HG02981 (cell line): ENCODE results near the gene SNUPN.
"Not testable (repeated sequence)": the region's sequence is repeated elsewhere in the genome, so short reads cannot be mapped to it uniquely, and the experiment has no call there.

Source experiments
- ATAC-seq: cut with Tn5 transposase; IDR thresholded peaks from one replicate; pipeline ENCODE4 v1.9.1; 2021; ENCODE audit warnings: mild to moderate bottlenecking, moderate library complexity; ENCODE audit not compliant: unreplicated experiment

The SNUPN gene

DNA sequence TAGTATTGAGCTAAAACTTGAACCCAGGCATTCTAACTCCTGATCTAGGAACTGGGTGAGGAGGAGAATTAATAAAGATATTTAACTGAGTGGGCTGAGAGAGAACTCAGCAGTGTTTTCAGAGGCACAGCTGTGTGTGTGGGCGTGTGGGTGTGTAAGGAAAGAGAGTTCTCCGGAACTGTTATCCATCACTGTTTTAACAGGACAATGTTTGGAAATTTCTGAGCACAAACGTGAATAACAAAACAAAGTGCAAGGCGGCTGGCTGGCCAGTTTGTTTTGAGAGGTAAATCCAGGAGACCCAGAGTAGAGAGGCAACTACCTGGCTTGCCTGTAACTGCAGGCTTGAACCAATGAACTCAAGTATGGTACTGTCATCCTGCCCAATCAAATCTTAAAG is 41.4 kb downstream of the SNUPN start:
- no peak for ATAC-seq

DNA sequence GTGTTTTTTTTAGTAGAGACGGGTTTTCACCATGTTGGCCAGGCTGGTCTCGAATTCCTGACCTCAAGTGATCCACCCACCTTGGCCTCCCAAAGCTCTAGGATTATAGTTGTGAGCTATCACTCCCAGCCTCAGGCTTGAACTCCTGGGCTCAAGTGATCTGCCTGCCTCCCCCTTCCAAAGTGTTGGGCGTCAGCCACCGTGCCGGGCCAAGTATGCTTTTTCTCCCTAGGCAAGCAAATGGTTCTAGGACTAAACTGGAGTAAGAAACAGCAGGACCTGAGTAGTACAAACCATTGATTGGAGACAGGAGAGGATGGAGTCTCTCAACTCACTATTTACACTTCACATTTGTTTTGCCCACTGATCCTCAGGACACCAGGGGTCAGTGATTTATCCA is 41.8 kb downstream of the SNUPN start:
- no peak for ATAC-seq

DNA sequence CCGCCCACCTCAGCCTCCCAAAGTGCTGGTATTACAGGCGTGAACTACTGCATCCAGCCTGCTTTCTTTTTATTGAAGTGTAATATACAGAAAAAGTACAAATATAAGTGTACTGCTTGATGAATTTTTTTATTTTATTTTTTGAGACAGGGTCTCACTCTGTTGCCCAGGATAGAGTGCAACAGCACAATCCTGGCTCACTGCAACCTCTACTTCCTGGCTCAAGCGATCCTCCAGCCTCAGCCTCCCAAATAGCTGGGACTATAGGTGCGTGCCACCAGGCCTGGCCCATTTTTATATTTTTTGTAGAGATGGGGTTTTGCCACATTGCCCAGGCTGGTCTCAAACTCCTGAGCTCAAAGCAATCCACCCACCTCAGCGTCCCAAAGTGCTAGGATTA is 42.6 kb downstream of the SNUPN start:
- ATAC-seq, result not testable (repeated sequence)

DNA sequence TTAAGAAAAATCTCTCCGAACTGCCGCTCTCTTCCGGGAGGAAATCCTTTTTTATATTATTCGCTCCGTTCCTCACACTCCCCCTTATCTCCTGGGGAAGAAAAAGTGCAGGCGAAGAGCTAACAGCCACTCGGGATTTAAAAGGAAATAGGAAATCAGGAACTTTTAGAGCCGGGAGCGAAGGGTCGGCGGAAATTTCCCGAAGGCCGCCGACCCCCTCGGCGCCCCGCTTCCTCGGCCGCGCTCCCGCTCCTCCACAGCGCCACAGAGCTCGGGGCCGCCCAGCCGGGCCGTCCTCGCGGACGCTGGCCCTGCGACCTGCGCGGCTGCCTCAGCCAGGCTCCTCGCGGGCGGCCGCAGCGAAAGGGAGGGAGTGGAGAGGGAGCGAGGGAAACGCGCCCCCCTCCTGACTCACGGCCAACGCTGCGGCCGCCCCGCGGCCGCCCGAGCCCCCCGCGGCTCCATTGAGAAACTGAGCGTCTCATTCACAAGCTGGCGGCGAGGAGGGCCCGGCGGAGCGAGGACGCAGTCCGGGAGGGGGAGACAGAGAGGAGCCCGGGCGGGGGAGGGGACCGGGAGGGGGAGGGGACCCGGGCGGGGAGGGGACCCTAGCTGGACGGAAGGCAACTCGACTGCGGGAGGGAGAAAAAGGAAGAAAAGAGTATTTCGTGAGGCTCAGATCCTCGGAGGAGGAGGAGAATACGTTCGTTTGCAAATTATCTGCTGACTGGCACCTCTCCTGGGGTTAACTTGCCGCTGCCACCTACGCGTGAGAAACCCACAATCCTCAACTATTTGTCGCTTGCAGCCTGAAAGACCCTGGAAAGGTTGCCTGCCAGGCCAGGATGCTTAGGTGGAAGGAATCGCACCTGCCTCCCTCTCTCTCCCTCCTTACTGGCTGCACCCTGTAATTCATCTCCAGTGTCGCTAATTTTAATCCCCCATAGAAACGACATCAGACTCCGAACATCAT is 46.3 kb downstream of the SNUPN start, which contains the start of gene PTPN9:
Gene PTPN9 (minus strand): TSS at position 368 of the 973 bp plus-strand sequence. CDS start 539 bp downstream, outside the sequence.
- ATAC-seq, result peak; percentile 57

DNA sequence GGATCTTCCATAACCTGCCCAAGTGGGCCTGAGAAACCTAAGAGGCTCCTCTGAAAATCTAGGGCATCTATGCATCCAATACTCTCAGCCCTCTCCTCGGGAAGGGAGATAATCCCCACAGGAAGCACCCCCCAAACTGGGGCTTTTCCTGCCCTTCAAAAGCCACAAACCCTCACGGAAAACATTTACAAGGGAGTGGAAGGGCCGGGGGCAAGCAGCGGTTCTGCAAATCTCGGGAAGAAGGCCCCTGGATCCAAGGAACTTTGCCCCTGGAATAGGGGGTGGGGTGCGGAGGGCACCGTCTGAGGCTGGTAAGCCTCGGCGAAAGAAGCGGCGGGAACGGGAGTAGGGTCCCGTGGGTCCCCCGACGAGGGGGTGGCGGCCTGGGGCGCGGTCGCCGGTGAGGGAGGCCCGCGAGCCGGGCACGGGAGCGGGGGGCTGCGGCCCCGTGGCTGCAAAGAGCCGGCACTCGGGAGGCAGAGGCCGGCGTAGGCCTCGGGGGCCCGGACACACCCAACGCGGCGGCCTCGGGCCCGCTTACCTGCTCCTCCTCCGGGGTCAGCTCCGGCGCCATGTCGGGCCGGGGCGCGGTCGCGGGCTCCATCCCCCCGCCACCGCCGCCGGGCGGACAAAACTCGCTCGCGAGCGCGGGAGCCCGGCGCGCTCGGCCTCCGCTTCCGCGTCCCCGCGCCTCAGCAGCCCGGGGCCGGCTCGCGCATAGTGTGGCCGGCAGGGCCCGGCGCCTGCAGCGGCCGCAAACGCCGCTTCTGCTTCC is 47.2 kb downstream of the SNUPN start:
- peak; percentile 40 for ATAC-seq

DNA sequence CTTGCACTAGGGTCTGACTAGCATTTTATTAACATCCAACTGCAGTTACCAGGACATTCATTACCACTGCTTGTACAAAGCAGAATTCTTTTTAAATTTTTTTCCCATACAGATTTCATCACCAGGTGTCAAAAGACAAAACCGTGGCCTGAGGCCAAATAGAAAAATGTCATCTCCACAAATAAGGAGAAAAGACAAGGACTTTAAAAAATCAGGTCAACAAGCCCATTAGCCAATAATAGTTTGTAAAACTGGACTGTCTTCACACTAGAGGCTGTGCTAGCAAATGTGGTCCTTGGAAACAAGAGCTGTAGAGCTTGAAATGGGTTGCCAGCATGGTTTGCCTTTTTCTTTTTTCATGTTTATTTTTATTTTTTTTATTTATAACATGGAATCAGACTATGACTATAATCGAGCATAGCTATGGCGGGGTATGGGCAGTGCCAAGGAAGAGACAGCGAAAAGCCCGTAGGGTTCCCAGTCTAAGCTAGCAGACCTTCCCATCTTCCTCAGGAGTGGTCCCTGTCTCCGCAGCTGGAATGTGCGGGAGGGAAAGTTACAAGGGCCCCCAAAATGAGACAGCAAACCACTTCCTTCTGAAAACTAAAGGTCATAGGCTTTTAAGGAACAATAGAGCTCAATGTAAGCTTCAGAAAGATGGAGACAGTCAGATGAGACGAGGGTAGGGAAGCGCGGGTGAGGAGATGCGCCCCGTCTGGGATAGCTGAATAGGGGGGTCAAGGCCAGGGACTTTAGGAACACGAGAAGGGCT is 47.9 kb downstream of the SNUPN start:
- ATAC-seq, result no peak

DNA sequence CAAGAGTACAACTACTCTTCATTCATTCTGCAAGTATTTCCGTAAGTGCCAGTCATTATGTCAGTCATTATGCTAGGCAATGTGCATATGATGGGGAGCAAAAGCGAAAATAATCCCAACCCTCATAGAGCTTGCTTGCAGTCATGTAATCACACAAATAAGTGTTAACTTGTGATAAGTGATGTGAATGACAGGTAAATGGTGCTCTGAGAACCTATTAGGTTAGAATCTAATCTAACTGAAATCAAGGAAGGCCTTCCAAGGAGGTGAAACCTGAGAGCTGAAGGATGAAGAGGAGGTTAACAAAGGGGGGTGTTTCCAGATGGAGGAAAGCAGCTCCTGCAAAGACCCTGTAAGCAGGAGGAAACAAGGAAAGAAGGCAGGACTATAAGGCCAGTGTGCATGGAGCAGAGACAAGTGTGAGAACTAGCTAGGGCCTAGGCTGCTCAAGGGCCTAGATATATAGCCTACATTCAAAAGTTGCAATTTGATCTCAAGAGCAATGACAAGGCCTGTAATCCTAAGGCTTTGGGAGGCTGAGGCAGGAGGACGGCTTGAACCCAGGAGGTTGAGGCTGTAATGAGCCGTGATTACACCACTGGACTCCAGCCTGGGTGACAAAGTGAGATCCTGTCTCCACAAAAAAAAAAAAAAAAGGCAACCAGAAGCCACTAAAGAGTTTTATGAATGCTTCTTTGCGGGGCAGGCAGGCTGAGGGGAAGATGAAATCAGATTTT is 51.7 kb downstream of the SNUPN start:
- ATAC-seq, result no peak

DNA sequence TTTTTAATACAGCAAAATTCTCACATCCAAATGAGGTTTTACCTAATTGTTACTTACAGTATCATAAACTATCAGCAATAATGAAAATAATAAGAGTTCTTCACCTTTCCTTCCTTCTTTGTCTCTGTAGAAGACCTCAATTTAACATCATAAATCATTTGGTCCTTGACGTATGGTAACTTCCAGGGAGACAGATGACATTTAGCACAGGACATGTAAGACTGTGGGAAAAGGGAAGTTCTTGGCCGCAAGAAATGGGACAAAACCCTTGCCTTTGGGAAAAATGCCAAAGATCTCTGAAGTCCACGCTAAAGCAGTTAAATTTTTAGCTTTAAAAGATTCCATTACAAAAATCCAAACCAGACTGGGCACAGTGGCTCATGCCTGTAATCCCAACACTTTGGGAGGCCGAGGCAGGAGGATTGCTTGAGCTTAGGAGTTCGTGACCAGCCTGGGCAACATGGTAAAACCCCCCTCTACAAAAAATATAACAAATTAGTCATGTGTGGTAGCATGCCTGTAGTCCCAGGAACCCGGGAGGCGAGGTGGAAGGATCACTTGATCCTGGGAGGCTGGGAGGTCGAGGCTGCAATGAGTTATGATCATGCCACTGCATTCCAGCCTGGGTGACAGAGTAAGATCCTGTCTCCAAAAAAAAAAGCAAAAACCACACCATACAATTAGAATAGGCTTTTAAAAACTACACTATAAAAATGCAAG is 55.2 kb downstream of the SNUPN start:
- no peak for ATAC-seq

DNA sequence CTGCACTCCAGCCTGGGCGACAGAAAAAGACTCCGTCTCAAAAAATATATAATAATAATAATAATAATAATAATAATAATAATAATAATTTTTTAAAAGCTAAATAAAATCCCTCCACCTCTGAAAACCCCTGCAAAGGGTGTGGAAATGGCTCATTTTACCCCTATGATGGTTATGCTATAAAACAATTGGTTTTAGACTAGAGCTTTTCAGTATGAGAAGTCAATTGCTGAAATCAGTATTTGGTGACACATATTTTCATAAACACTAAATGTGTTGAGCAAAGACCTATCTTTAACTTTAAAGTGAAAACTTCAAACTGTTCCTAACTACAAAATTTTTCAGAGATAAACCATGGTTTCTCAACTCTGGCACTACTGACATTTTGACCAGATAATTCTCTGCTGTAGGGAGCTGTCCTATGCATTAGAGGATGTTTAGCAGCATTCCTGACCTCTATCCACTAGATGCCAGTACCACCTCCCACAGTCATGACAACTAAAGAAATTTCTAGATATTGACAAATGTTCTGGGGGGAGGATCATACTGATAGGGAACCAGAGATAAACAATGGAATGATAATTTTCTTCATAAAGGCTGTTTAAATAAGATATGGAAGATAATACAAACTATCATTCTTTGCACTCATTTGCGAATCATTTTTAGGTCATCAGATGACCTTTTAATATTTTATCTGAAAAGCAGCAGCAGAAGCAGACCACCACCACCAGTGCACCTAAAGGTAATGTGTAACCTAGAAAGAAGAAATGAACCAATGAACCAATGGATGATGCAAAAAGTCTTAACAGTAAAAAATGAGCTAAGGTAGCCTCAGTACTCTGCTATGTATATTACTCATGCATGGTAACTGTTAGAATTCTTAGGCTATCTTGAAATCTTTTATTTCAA is 60.2 kb downstream of the SNUPN start:
- ATAC-seq, result no peak

DNA sequence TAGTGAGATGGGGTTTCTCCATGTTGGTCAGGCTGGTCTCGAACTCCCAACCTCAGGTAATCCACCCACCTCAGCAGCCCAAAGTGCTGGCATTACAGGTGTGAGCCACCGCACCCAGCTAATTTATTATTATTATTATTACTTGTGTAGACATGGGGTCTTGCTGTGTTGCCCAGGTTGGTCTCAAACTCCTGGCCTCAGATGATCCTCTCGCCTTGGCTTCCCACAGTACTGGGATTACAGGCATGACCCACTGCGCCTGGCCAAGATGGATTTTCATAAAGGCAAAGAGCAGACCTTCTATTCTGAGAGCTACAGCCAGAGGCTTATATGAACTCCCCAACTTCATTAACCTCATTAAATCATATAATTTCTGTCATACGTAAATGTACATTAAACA is 63.6 kb downstream of the SNUPN start:
- no peak for ATAC-seq

DNA sequence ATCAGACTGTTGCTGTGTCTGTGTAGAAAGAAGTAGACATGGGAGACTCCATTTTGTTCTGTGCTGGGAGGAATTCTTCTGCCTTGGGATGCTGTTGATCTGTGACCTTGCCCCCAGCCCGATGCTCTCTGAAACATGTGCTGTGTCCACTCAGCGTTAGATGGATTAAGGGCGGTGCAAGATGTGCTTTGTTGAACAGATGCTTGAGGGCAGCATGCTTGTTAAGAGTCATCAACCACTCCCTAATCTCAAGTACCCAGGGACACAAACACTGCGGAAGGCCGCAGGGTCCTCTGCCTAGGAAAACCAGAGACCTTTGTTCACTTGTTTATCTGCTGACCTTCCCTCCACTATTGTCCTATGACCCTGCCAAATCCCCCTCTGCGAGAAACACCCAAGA is 66.2 kb downstream of the SNUPN start:
- ATAC-seq, result not testable (repeated sequence)

DNA sequence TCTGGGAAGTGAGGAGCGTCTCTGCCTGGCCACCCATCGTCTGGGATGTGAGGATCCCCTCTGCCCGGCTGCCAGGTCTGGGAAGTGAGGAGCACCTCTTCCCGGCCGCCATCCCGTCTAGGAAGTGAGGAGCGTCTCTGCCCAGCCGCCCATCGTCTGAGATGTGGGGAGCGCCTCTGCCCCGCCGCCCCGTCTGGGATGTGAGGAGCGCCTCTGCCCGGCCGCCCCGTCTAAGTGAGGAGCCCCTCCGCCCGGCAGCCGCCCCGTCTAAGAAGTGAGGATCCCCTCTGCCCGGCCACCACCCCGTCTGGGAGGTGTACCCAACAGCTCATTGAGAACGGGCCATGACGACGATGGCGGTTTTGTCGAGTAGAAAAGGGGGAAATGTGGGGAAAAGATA is 66.6 kb downstream of the SNUPN start:
- ATAC-seq, result not testable (repeated sequence)

DNA sequence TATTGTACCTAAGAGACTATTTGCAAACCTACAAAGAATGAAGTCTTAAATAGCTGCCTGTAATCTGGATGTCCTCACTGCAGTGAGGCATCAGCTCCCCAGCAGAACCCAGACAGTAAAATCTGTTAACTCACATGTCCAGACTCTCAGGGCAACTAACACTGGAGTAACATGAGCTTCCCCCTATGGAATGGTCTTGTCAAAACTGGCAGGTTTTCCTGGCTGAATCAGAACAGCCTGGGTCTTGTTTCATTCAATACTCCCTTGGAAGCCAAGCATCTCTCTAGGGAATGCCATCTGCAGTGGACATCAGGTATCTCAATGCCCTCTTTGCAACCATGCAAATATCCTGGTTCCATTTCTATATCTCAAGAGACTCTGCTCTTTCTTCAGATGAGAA is 70.8 kb downstream of the SNUPN start:
- no peak for ATAC-seq

DNA sequence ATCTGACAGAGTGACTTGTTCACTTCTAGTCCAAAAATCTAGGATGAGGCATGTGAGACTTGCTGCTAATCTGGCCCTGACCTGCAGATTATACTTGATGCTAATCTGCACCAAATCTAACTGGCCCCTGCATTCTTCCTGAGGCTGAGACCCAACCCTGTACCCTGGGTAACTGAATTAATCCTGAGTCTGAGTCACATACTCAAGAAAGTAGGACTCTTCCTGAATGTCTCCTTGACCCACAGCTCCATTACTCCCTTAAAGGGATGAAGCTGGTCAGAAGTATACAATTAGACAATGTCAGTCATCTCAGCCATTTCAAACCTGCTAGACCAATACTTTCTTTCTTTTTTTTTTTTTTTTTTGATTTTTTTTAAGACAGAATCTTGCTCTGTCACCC is 71.9 kb downstream of the SNUPN start:
- ATAC-seq, result no peak

DNA sequence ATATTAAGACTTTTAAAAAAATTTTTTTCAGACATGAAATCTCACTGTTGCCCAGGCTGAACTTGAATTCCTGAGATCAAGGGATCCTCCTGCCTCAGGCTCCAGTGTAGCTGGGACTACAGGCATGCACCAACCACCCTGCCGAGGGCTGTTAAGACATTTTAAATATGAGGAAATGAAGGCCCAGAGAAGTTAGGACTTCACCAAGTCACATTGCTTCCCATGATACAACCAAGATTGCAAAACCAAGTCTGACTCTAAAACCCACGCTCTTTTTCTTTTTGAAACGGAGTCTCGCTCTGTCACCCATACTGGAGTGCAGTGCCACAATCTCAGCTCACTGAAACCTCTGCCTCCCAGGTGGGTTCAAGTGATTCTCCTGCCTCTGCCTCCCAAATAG is 74.4 kb downstream of the SNUPN start:
- ATAC-seq, result no peak
